OCI-LY3 (cell line): ENCODE results near the gene PSME2.

Experiments used
- H2AFZ ChIP-seq: fragments of 200-600, 300-600 bp; shearing (Covaris generic); 2 replicates; pipeline ENCODE4 v1.6.0; 2014; ENCODE audit warnings: antibody characterized with exemption, low read depth, low read length
- H3K27ac ChIP-seq: fragments of 200-600, 300-600 bp; sonication (generic); 2 replicates; pipeline ENCODE4 v1.5.1; 2014; ENCODE audit warnings: mild to moderate bottlenecking, low read length, moderate library complexity, mixed read lengths
- H3K27me3 ChIP-seq: fragments of 200-600, 300-600 bp; sonication (generic); 2 replicates; pipeline ENCODE4 v1.6.1; 2014; ENCODE audit warnings: low read depth, low read length, mixed read lengths
- H3K36me3 ChIP-seq: fragments of 200-600, 300-600 bp; sonication (generic); replicated peaks from 2 replicates; pipeline ENCODE3; 2014; ENCODE audit warnings: low read depth, low read length, mixed read lengths
- H3K4me1 ChIP-seq: fragments of 300-600, 200-600 bp; sonication (generic); 2 replicates; pipeline ENCODE4 v1.6.1; 2014; ENCODE audit warnings: low read length, mixed read lengths
- H3K4me2 ChIP-seq: fragments of 200-600, 300-600 bp; sonication (generic); 2 replicates; pipeline ENCODE4 v1.6.1; 2014; ENCODE audit warnings: low read length, mixed read lengths
- H3K4me3 ChIP-seq: fragments of 300-600, 200-600 bp; sonication (generic); 2 replicates; pipeline ENCODE4 v1.5.1; 2014; ENCODE audit warnings: antibody characterized with exemption, mild to moderate bottlenecking, low read length, moderate library complexity
- H3K79me2 ChIP-seq: fragments of 300-600, 200-600 bp; shearing (Covaris generic); 2 replicates; pipeline ENCODE4 v1.6.1; 2014; ENCODE audit warnings: mild to moderate bottlenecking, low read length, mixed read lengths
- H3K9ac ChIP-seq: fragments of 300-600, 200-600 bp; shearing (Covaris generic); 2 replicates; pipeline ENCODE4 v1.6.0; 2014; ENCODE audit warnings: mild to moderate bottlenecking, low read length, moderate library complexity
- H3K9me3 ChIP-seq: fragments of 200-600, 300-600 bp; shearing (Covaris generic); 2 replicates; pipeline ENCODE4 v1.6.1; 2014; ENCODE audit warnings: low read length, mixed read lengths; ENCODE audit not compliant: insufficient read depth
- H4K20me1 ChIP-seq: fragments of 200-600, 300-600 bp; sonication (generic); 2 replicates; pipeline ENCODE4 v1.6.1; 2016; ENCODE audit warnings: low read length, mixed read lengths; ENCODE audit not compliant: insufficient read depth
- CTCF ChIP-seq: fragments of 200-600, 300-600 bp; sonication (generic); IDR thresholded peaks from 2 replicates; pipeline ENCODE4 v1.5.1; 2014; ENCODE audit warnings: antibody characterized with exemption, low read length, low read depth
- EZH2phosphoT487 ChIP-seq: fragments of 200-600 bp; shearing (Covaris generic); IDR thresholded peaks from 2 replicates; pipeline ENCODE4 v1.6.1; 2018; ENCODE audit warnings: antibody characterized with exemption, mixed run types, low read depth

Gene PSME2

DNA sequence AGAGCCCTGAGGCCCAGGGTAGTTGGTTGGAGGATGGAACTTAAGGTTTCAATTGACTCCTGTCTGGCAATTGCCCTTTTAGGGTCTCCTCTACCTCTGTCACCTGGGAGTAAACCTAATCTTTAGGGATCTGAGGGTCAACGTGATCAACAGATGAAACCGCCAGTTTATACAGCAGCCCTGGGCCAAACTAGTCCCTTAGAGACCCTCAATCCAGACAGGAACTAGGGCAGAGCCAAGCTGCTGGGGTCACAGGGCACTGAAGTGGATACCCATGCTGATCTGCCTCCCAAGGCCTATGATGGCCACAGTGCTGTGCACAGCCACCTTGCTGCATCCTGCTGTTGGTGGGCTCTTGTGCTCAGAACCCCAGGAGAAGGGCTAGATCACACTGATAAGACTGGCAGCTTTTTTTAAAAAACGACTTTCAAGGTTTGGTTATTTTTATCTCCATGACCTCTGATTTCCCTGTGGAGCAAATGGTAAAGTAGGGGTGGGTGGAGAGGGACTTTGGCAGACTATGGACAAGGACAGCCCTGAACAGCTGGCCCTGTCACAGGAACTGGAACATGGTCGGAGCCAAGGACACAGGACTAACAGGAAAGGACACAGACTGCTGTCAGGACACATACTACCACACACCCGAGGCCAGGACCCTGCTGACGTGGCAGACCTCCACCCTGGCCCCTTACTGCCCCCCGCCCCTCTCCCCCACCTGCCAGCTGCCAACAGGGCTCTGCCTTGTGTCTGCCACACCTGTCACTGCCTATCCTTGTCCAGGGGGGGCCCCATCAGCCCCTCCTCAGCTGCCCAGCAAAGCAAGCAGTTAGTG is 15.5 kb downstream of the PSME2 start:
- Histone ChIP-seq H3K36me3 (no peaks in the 10 kb centered on the region), H3K9me3 (no peaks in the 10 kb centered on the region), H4K20me1 (no peaks in the 10 kb centered on the region), H3K9ac (peak overlapping the region; percentile 33; the same call in 1 of the 2 replicates), H3K4me3 (no peak overlapping the region; the same call in 1 of the 2 replicates), H3K27ac (peak overlapping the region; percentile 50), H3K4me2 (peak overlapping the region; percentile 44), H3K4me1 (peaks cover 19% of the 10 kb centered on the region), H3K79me2 (no peaks in the 10 kb centered on the region; the same call in 1 of the 2 replicates), H2AFZ (0 out of 2 replicates have a peak overlapping the region, but pooled peaks have one; percentile 19), H3K27me3 (no peaks in the 10 kb centered on the region)
- TF ChIP-seq EZH2phosphoT487, result no peak
- TF ChIP-seq CTCF, result no peak

GRCh38 chr14:24130380-24130716 is 16.1 kb downstream of the PSME2 start, which contains the start of gene FITM1:
FITM1 (plus strand) TSS chr14:24130659; CDS start chr14:24131564, 905 bp downstream.
- no peak for TF ChIP-seq CTCF
- TF ChIP-seq EZH2phosphoT487, result no peak
- H3K4me3 ChIP-seq, result no peak within 1 kb of the TSS; the same call in 1 of the 2 replicates
- H3K9ac ChIP-seq, result peak within 1 kb of the TSS; percentile 33; the same call in 1 of the 2 replicates

DNA sequence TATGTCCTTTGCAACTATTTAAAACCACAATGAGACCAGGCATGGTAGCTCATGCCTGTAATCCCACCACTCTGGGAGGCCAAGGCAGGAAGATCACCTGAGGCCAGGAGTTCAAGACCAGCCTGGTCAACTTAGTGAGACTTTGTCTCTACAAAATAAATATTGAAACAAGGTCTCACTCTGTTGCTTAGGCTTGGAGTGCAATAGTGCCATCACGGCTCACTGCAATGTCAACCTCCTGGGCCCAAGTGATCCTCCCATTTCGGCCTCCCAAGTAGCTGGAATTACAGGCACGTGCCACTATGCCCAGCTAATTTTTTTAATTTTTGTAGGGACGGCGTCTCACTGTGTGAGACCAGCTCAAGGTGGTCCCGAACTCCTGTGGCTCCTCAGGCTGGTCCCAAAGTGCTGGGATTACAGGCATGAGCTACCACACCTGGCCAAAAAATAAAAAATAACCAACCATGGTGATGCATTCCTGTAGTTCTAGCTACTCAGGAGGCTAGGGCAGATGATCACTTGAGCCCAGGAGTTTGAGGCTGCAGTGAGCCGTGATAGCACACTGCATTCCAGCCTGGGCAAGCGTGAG is 16.9 kb downstream of the PSME2 start:
- Histone ChIP-seq H2AFZ (no peak overlapping the region), H3K27me3 (no peaks in the 10 kb centered on the region), H3K9me3 (no peaks in the 10 kb centered on the region), H3K79me2 (no peaks in the 10 kb centered on the region), H3K36me3 (no peaks in the 10 kb centered on the region), H3K27ac (no peak overlapping the region), H3K4me2 (no peak overlapping the region), H3K4me3 (no peak overlapping the region), H3K9ac (no peak overlapping the region), H3K4me1 (peaks cover 14% of the 10 kb centered on the region), H4K20me1 (no peaks in the 10 kb centered on the region)
- TF ChIP-seq EZH2phosphoT487 (no peak), CTCF (no peak)

More at GRCh38 chr14:24130380-24130716, 16.1 kb downstream of the PSME2 start, which contains the start of gene FITM1:
- peak within 1 kb of the TSS; percentile 50 for H3K27ac ChIP-seq
- no peaks in the 10 kb centered on the region for H3K36me3 ChIP-seq
- H3K4me2 ChIP-seq, result peak within 1 kb of the TSS; percentile 44
- peaks cover 18% of the 10 kb centered on the region for H3K4me1 ChIP-seq
- 0 out of 2 replicates have a peak within 1 kb of the TSS, but pooled peaks have one; percentile 19 for H2AFZ ChIP-seq
- no peaks in the 10 kb centered on the region for H3K27me3 ChIP-seq
- H4K20me1 ChIP-seq, result no peaks in the 10 kb centered on the region
- no peaks in the 10 kb centered on the region for H3K79me2 ChIP-seq
- H3K9me3 ChIP-seq, result no peaks in the 10 kb centered on the region

- Histone ChIP-seq H3K79me2 (no peaks in the 10 kb centered on the region), H3K9me3 (no peaks in the 10 kb centered on the region), H3K36me3 (peaks cover 10% of the 10 kb centered on the region), H4K20me1 (no peaks in the 10 kb centered on the region), H3K9ac (no peak overlapping the region), H2AFZ (no peak overlapping the region), H3K4me2 (no peak overlapping the region), H3K27me3 (no peaks in the 10 kb centered on the region), H3K4me1 (peaks cover 32% of the 10 kb centered on the region), H3K27ac (no peak overlapping the region), H3K4me3 (no peak overlapping the region)
- TF ChIP-seq CTCF (no peak), EZH2phosphoT487 (no peak)
These were observed 18.7 kb downstream of the PSME2 start for GRCh38 chr14:24127673-24128072.
